HEK293 (cell line): ENCODE measurements around the gene FHL1.
A peak's percentile ranks its signal among the peaks of the same experiment; 100 is the strongest.

ENCODE experiments used
- AEBP2 ChIP-seq: fragments of 450-650 bp; formaldehyde crosslinking; IDR thresholded peaks from 2 replicates; pipeline ENCODE4 v1.5.1; 2016; ENCODE audit warnings: missing biosample characterization, missing genetic modification characterization, borderline replicate concordance
- FEZF1 ChIP-seq: fragments of 450-650 bp; formaldehyde crosslinking; IDR thresholded peaks from 2 replicates; pipeline ENCODE4 v1.5.1; 2016; ENCODE audit warnings: missing biosample characterization, missing genetic modification characterization
- INSM2 ChIP-seq: fragments of 450-650 bp; formaldehyde crosslinking; IDR thresholded peaks from 2 replicates; pipeline ENCODE4 v1.5.1; 2016; ENCODE audit warnings: missing biosample characterization, missing genetic modification characterization
- MEIS1 ChIP-seq: sonication (generic); formaldehyde crosslinking; IDR thresholded peaks from 2 replicates; pipeline ENCODE4 v1.8.1; 2022; ENCODE audit warnings: missing genetic modification reagents, mild to moderate bottlenecking, borderline replicate concordance
- RBAK ChIP-seq: fragments of 450-650 bp; formaldehyde crosslinking; IDR thresholded peaks from 2 replicates; pipeline ENCODE4 v1.5.1; 2016; ENCODE audit warnings: missing biosample characterization, missing genetic modification characterization
- SCRT2 ChIP-seq: fragments of 450-650 bp; formaldehyde crosslinking; IDR thresholded peaks from 2 replicates; pipeline ENCODE4 v1.5.1; 2016; ENCODE audit warnings: missing biosample characterization, missing genetic modification characterization
- TCF7L2 ChIP-seq: IDR thresholded peaks from 2 replicates; pipeline ENCODE4 v1.6.1; 2011; ENCODE audit warnings: low read depth, mild to moderate bottlenecking, inconsistent platforms, low read length, moderate library complexity, borderline replicate concordance
- TRIM28 ChIP-seq: IDR thresholded peaks from 2 replicates; pipeline ENCODE4 v1.6.1; 2011; ENCODE audit warnings: low read length, control low read depth, borderline replicate concordance
- ZBTB21 ChIP-seq: fragments of 450-650 bp; formaldehyde crosslinking; IDR thresholded peaks from 2 replicates; pipeline ENCODE4 v1.5.1; 2017; ENCODE audit warnings: missing biosample characterization, missing genetic modification characterization
- ZFHX2 ChIP-seq: fragments of 450-650 bp; formaldehyde crosslinking; conservative IDR thresholded peaks from 2 replicates; pipeline ENCODE4 v1.5.1; 2016; ENCODE audit warnings: missing biosample characterization, missing genetic modification characterization
- ZFP41 ChIP-seq: fragments of 450-650 bp; formaldehyde crosslinking; IDR thresholded peaks from 2 replicates; pipeline ENCODE4 v1.5.1; 2016; ENCODE audit warnings: missing biosample characterization, missing genetic modification characterization, borderline replicate concordance
- ZNF16 ChIP-seq: fragments of 450-650 bp; formaldehyde crosslinking; IDR thresholded peaks from 2 replicates; pipeline ENCODE4 v1.5.1; 2016; ENCODE audit warnings: low read depth, missing biosample characterization, missing genetic modification characterization
- ZNF169 ChIP-seq: fragments of 450-650 bp; formaldehyde crosslinking; IDR thresholded peaks from 2 replicates; pipeline ENCODE4 v1.5.1; 2016; ENCODE audit warnings: missing biosample characterization, missing genetic modification characterization
- ZNF19 ChIP-seq: fragments of 450-650 bp; formaldehyde crosslinking; IDR thresholded peaks from 2 replicates; pipeline ENCODE4; 2016; ENCODE audit warnings: missing biosample characterization, missing genetic modification characterization, low read depth
- ZNF223 ChIP-seq: fragments of 450-650 bp; formaldehyde crosslinking; IDR thresholded peaks from 2 replicates; pipeline ENCODE4 v1.5.1; 2016; ENCODE audit warnings: missing biosample characterization, missing genetic modification characterization
- ZNF311 ChIP-seq: fragments of 450-650 bp; formaldehyde crosslinking; IDR thresholded peaks from 2 replicates; pipeline ENCODE4 v1.5.1; 2017; ENCODE audit warnings: missing biosample characterization, missing genetic modification characterization, borderline replicate concordance
- ZNF335 ChIP-seq: fragments of 450-650 bp; formaldehyde crosslinking; conservative IDR thresholded peaks from 2 replicates; pipeline ENCODE4 v1.5.1; 2016; ENCODE audit warnings: missing biosample characterization, missing genetic modification characterization
- ZNF350 ChIP-seq: fragments of 450-650 bp; formaldehyde crosslinking; IDR thresholded peaks from 2 replicates; pipeline ENCODE4 v1.5.0; 2017; ENCODE audit warnings: missing biosample characterization, mild to moderate bottlenecking, missing genetic modification characterization
- ZNF514 ChIP-seq: fragments of 450-650 bp; formaldehyde crosslinking; IDR thresholded peaks from 2 replicates; pipeline ENCODE4 v1.5.1; 2016; ENCODE audit warnings: missing biosample characterization, missing genetic modification characterization
- ZNF544 ChIP-seq: fragments of 450-650 bp; formaldehyde crosslinking; IDR thresholded peaks from 2 replicates; pipeline ENCODE4 v1.5.0; 2017; ENCODE audit warnings: missing biosample characterization, missing genetic modification characterization
- ZNF830 ChIP-seq: fragments of 450-650 bp; IDR thresholded peaks from 2 replicates; pipeline ENCODE4 v1.5.0; 2018; ENCODE audit warnings: missing biosample characterization, missing genetic modification characterization, low read depth, mild to moderate bottlenecking, moderate library complexity
- ZNF843 ChIP-seq: fragments of 450-650 bp; formaldehyde crosslinking; IDR thresholded peaks from 2 replicates; pipeline ENCODE4 v1.5.1; 2016; ENCODE audit warnings: missing biosample characterization, missing genetic modification characterization
- TF ChIP-seq, protein P1 (sequence below): fragments of 450-650 bp; formaldehyde crosslinking; IDR thresholded peaks from 2 replicates; pipeline ENCODE4; 2016; ENCODE audit warnings: missing biosample characterization, missing genetic modification characterization
- TF ChIP-seq, protein P2 (sequence below): fragments of 450-650 bp; formaldehyde crosslinking; IDR thresholded peaks from 2 replicates; pipeline ENCODE4 v1.5.1; 2017; ENCODE audit warnings: missing biosample characterization, missing genetic modification characterization
- TF ChIP-seq, protein P3 (sequence below): fragments of 450-650 bp; formaldehyde crosslinking; IDR thresholded peaks from 2 replicates; pipeline ENCODE4 v1.5.1; 2016; ENCODE audit warnings: missing biosample characterization, missing genetic modification characterization
- TF ChIP-seq, protein P4 (sequence below): fragments of 450-650 bp; formaldehyde crosslinking; IDR thresholded peaks from 2 replicates; pipeline ENCODE4 v1.5.1; 2017; ENCODE audit warnings: missing biosample characterization, mild to moderate bottlenecking, missing genetic modification characterization, moderate library complexity

The FHL1 gene

GRCh38 chrX:136185401-136186022, 38.2 kb downstream of the FHL1 start (continued):
- TF ChIP-seq, protein P1, sequence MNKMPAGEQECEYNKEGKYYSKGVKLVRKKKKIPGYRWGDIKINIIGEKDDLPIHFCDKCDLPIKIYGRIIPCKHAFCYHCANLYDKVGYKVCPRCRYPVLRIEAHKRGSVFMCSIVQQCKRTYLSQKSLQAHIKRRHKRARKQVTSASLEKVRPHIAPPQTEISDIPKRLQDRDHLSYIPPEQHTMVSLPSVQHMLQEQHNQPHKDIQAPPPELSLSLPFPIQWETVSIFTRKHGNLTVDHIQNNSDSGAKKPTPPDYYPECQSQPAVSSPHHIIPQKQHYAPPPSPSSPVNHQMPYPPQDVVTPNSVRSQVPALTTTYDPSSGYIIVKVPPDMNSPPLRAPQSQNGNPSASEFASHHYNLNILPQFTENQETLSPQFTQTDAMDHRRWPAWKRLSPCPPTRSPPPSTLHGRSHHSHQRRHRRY (tag by site-specific recombination) = no peak
- TF ChIP-seq AEBP2 (tag by site-specific recombination) = no peak
- no peak for TF ChIP-seq MEIS1 (CRISPR knock-in tag)
- no peak for TF ChIP-seq RBAK
- peak; percentile 26; the same call in 1 of the 2 replicates for TF ChIP-seq ZNF843 (tag by site-specific recombination)
- TF ChIP-seq ZNF16 = no peak
- no peak for TF ChIP-seq ZNF350 (tag by site-specific recombination)
- no peak; the same call in 1 of the 2 replicates for TF ChIP-seq SCRT2 (tag by site-specific recombination)
- TF ChIP-seq ZNF223 (tag by site-specific recombination) = no peak
- TF ChIP-seq, protein P2, sequence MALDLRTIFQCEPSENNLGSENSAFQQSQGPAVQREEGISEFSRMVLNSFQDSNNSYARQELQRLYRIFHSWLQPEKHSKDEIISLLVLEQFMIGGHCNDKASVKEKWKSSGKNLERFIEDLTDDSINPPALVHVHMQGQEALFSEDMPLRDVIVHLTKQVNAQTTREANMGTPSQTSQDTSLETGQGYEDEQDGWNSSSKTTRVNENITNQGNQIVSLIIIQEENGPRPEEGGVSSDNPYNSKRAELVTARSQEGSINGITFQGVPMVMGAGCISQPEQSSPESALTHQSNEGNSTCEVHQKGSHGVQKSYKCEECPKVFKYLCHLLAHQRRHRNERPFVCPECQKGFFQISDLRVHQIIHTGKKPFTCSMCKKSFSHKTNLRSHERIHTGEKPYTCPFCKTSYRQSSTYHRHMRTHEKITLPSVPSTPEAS (tag by site-specific recombination) = no peak
- TF ChIP-seq ZNF311 = no peak
- peak; percentile 46; the same call in 1 of the 2 replicates for TF ChIP-seq TCF7L2
- peak; percentile 71 for TF ChIP-seq FEZF1
- TF ChIP-seq, protein P3, sequence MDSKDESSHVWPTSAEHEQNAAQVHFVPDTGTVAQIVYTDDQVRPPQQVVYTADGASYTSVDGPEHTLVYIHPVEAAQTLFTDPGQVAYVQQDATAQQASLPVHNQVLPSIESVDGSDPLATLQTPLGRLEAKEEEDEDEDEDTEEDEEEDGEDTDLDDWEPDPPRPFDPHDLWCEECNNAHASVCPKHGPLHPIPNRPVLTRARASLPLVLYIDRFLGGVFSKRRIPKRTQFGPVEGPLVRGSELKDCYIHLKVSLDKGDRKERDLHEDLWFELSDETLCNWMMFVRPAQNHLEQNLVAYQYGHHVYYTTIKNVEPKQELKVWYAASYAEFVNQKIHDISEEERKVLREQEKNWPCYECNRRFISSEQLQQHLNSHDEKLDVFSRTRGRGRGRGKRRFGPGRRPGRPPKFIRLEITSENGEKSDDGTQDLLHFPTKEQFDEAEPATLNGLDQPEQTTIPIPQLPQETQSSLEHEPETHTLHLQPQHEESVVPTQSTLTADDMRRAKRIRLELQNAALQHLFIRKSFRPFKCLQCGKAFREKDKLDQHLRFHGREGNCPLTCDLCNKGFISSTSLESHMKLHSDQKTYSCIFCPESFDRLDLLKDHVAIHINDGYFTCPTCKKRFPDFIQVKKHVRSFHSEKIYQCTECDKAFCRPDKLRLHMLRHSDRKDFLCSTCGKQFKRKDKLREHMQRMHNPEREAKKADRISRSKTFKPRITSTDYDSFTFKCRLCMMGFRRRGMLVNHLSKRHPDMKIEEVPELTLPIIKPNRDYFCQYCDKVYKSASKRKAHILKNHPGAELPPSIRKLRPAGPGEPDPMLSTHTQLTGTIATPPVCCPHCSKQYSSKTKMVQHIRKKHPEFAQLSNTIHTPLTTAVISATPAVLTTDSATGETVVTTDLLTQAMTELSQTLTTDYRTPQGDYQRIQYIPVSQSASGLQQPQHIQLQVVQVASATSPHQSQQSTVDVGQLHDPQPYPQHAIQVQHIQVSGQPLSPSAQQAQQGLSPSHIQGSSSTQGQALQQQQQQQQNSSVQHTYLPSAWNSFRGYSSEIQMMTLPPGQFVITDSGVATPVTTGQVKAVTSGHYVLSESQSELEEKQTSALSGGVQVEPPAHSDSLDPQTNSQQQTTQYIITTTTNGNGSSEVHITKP (tag by site-specific recombination) = no peak
- TF ChIP-seq ZNF830 (tag by site-specific recombination) = no peak
- TF ChIP-seq ZFHX2 (tag by site-specific recombination) = no peak
- TF ChIP-seq ZNF169 = no peak
- TF ChIP-seq, protein P4, sequence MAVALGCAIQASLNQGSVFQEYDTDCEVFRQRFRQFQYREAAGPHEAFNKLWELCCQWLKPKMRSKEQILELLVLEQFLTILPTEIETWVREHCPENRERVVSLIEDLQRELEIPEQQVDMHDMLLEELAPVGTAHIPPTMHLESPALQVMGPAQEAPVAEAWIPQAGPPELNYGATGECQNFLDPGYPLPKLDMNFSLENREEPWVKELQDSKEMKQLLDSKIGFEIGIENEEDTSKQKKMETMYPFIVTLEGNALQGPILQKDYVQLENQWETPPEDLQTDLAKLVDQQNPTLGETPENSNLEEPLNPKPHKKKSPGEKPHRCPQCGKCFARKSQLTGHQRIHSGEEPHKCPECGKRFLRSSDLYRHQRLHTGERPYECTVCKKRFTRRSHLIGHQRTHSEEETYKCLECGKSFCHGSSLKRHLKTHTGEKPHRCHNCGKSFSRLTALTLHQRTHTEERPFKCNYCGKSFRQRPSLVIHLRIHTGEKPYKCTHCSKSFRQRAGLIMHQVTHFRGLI (tag by site-specific recombination) = no peak
- TF ChIP-seq ZBTB21 (tag by site-specific recombination) = no peak
- TF ChIP-seq ZNF19 (tag by site-specific recombination) = no peak
- TF ChIP-seq ZNF514 (tag by site-specific recombination) = no peak
- no peak for TF ChIP-seq ZNF335 (tag by site-specific recombination)
- TF ChIP-seq ZNF544 (tag by site-specific recombination) = no peak
- no peak for TF ChIP-seq ZFP41
- TF ChIP-seq INSM2 (tag by site-specific recombination) = peak; percentile 62; the same call in 1 of the 2 replicates
- TF ChIP-seq TRIM28 = 0 out of 2 replicates have a peak, but pooled peaks have one; percentile 62
